Lower leg skin (tissue), 4 donors: ENCODE results near the gene KRTAP19-6. TPM values are rescaled to one million over a fixed set of nuclear protein-coding genes. Genes with fewer than 3 reads are reported as not detected.
"Not testable (repeated sequence)": the region's sequence is repeated elsewhere in the genome, so short reads cannot be mapped to it uniquely, and the experiment has no call there.

Experiments used
- DNase-seq, 2 donors: peaks; one replicate each; pipeline ENCODE4 v3.0.0-alpha.2; 2019; ENCODE audit warnings: low spot score in 2 of 2
- H3K4me3 ChIP-seq: fragments of 200-600 bp; sonication (generic); 2 replicates; pipeline ENCODE4 v1.5.1; 2017; ENCODE audit warnings: mild to moderate bottlenecking, low read depth; ENCODE audit not compliant: poor library complexity, severe bottlenecking
- POLR2A ChIP-seq, 2 donors: fragments of 450-650 bp; IDR thresholded peaks; one replicate each; pipeline ENCODE4 v1.6.1; 2016 to 2017; ENCODE audit warnings: antibody characterized with exemption in 2 of 2, mild to moderate bottlenecking in 1 of 2, moderate library complexity in 1 of 2
- WGBS, 2 donors: methylation state at CpG; one replicate each; pipeline ENCODE4 v1.1.5; 2018; 5-methylcytosine and 5-hydroxymethylcytosine counted together
- intact Hi-C: fragments of 100-400 bp; cut with DNase I; formaldehyde crosslinking; loops from one replicate; pipeline ENCODE4 v1.15.0; 2023; ENCODE audit warnings: low total_unique reads
- total RNA-seq, 4 donors: library from RNA; depleted of rRNA; stranded (reverse); fragments of >200 nt; gene quantifications; one replicate each; pipeline ENCODE4 v1.1.0, GENCODE V29; 2016
- TF ChIP-seq, protein P1 (sequence below), 3 donors: fragments of 450-650 bp; IDR thresholded peaks; one replicate each; pipeline ENCODE4 v1.5.1; 2016; ENCODE audit warnings: antibody characterized with exemption in 3 of 3, mild to moderate bottlenecking in 3 of 3, moderate library complexity in 2 of 3

Gene KRTAP19-6
- total RNA-seq, 4 donors from 2014 or later, result not detected

DNA sequence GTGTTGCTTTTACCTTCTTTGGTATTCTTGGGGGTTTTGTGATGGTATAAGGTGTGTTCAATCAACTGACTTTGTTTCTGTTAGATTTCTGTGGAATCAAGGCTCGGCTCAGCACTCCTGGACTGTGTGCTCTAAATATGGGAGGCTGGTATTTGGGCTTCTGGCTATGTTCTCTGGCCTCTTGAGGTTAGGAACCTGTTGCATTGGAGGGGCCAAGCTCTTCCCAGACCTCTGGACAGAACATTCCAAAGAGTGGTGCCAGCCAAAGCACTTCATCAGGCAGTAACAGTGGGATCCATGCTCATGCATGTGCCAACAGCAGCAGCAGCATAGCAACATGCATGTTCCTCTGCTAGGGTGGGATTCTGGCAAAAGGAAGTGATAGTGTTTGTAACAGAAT, 11.1 kb upstream of the KRTAP19-6 start:
- WGBS, 2 donors, result 75 to 92% methylated on average over 1 of the region's 1 CpG
- TF ChIP-seq POLR2A (IDR thresholded peaks at IDR 0.05), result no peak
- intact Hi-C loops, result no loop called here
- DNase-seq, result no peak
- no peak overlapping the region for H3K4me3 ChIP-seq

DNA sequence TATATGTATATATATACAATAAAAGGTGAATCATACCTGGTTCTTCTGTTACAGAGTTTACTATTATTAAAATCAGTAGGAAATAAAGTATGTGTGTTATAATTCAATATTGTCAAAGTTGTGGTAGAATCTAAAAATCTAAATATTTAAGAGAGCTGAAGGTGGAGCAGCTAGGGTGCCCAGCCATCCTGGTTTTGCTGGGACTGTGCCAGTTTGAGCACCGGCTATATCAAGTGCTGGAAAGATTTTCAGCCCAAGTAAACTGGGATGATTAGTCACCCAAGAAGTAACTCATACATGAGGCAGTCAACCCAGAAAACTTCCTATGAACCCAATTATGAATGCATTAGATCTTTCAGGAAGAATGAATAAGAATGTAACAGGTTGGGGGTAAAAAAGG, 22.8 kb downstream of the KRTAP19-6 start:
- H3K4me3 ChIP-seq, result no peak overlapping the region
- WGBS, 2 donors, result 59 to 67% methylated on average over 1 of the region's 1 CpG
- TF ChIP-seq, protein P1, sequence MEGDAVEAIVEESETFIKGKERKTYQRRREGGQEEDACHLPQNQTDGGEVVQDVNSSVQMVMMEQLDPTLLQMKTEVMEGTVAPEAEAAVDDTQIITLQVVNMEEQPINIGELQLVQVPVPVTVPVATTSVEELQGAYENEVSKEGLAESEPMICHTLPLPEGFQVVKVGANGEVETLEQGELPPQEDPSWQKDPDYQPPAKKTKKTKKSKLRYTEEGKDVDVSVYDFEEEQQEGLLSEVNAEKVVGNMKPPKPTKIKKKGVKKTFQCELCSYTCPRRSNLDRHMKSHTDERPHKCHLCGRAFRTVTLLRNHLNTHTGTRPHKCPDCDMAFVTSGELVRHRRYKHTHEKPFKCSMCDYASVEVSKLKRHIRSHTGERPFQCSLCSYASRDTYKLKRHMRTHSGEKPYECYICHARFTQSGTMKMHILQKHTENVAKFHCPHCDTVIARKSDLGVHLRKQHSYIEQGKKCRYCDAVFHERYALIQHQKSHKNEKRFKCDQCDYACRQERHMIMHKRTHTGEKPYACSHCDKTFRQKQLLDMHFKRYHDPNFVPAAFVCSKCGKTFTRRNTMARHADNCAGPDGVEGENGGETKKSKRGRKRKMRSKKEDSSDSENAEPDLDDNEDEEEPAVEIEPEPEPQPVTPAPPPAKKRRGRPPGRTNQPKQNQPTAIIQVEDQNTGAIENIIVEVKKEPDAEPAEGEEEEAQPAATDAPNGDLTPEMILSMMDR (IDR thresholded peaks at IDR 0.05), result no peak
- no peak for TF ChIP-seq POLR2A (IDR thresholded peaks at IDR 0.05)
- intact Hi-C loops, result no loop called here
- DNase-seq, result no peak

DNA sequence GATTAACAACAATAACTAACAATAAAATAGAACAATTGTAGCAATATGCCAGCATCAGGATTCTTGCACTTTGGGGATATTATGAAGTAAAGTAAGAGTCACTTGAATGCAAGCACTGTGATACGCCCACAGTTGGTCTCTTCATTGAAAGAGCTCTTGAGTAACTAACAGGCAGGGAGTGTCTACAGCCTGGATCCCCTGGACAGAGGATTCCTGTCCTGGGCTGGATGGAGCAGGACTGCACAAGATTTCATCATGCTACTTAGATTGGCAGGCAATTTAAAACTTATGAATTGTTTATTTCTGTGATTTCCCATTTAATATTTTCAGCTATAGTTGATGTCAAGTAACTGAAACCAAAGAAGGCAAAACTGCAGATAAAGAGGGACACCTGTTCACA, 26.0 kb downstream of the KRTAP19-6 start:
- WGBS, 2 donors, result 79 to 86% methylated on average over 1 of the region's 1 CpG
- intact Hi-C loops, result no loop called here
- no peak overlapping the region for H3K4me3 ChIP-seq
- no peak for DNase-seq
- TF ChIP-seq POLR2A (IDR thresholded peaks at IDR 0.05), result no peak
- TF ChIP-seq, protein P1 (IDR thresholded peaks at IDR 0.05), result no peak

DNA sequence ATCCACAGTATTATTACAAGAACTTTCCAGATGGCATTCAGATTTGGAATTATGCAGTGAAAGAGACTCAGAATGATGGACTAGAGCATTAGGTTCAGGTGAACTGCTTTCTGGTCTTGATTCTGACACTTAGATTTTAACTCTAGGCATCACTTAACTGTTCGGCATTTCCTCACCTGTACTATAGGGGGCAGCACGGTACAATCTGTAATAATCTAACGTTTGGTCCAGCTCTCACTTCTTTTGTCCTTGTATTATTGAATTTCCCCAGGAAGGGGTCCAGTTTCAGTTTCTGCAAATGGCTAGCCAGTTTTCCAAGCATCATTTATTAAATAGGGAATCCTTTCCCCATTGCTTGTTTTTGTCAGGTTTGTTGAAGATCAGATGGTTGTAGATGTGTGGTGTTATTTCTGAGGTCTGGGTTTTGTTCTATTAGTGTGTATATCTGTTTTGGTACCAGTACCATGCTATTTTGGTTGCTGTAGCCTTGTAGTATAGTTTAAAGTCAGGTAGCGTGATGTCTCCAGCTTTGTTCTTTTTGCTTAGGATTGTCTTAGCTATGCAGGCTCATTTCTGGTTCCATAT, 36.0 kb downstream of the KRTAP19-6 start:
- 31 to 34% methylated on average over 4 of the region's 4 CpGs for WGBS, 2 donors
- DNase-seq, intact Hi-C loops, H3K4me3 ChIP-seq: not testable (repeated sequence)

DNA sequence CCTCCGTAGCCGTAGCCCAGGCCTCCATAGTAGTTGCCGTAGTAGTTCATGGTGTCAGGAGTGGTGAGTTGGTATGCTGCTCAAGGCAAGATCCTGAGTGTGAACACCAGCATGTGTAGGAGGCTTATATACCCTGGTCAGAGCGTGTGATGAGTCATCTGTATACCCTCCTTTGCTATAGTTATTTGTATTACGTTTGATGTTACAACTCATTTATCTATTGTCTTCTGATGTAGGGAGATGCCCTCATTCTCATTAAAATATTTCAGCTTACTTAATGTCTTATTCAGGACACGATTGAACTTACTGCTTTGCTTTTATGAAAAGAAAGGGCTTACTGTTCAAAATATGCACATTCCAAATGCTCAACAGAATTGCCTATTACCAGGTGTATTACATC, 39.6 kb downstream of the KRTAP19-6 start, which contains the start of gene KRTAP19-5:
TSS of gene KRTAP19-5 (minus strand) at position 101 of the 400 bp plus-strand sequence. CDS start at position 50, 51 bp downstream.
- intact Hi-C loops, result no loop called here
- no peak within 1 kb of the TSS for H3K4me3 ChIP-seq
- no peak for DNase-seq
- WGBS, 2 donors, result 74 to 78% methylated on average over 6 of the region's 6 CpGs
- TF ChIP-seq, protein P1 (IDR thresholded peaks at IDR 0.05), result no peak
- TF ChIP-seq POLR2A (IDR thresholded peaks at IDR 0.05), result no peak

DNA sequence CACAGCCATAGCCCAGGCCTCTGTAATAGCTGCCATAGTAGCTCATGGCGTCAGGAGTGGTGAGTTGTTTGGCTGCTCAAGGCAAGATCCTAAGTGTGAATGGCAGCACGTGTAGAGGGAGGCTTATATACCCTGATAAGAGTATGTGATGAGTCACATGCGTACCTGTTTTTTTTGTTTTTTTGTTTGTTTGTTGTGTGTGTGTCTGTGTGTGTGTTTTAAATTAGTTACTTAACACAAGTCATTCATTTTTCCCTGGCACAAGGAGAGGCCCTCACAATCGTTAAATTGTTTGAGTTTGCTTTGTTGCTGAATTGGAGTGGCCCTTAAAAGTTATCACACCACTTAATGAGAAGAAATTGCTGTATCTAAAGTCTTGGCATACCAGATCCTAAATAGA, 44.6 kb downstream of the KRTAP19-6 start, which contains the start of gene KRTAP19-4:
TSS of gene KRTAP19-4 (minus strand) at position 101 of the 400 bp plus-strand sequence. CDS start at position 46, 55 bp downstream.
- H3K4me3 ChIP-seq, result no peak within 1 kb of the TSS
- TF ChIP-seq, protein P1 (IDR thresholded peaks at IDR 0.05), result no peak
- TF ChIP-seq POLR2A (IDR thresholded peaks at IDR 0.05), result no peak
- 62 to 82% methylated on average over 4 of the region's 4 CpGs for WGBS, 2 donors
- DNase-seq, result no peak
- intact Hi-C loops, result no loop called here

DNA sequence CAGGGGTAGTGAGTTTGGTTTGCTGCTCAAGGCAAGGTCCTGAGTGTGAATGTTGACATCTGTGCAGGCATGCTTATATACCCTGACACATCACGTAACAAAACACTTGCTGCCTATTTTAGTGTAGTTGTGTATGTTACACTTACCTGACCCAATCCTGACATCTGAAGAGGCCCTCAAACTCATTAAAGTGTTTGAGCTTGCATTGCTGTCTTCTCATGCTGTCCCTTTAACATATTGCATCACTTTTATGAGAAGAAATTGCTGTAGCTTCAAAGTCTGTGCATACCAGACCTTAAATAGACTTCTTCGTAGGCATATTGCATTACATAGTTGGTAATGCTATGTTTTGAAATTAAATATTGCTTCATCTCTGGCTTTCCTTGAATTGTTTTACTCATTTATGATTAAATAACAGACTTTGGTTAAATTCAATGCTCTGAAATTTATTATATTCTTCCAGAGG, 49.7 kb downstream of the KRTAP19-6 start, which contains the start of gene KRTAP19-3:
TSS of gene KRTAP19-3 (minus strand) at position 51 of the 466 bp plus-strand sequence. CDS start 56 bp downstream, outside the sequence.
- intact Hi-C loops, result no loop called here
- TF ChIP-seq POLR2A (IDR thresholded peaks at IDR 0.05), result no peak
- TF ChIP-seq, protein P1 (IDR thresholded peaks at IDR 0.05), result no peak
- H3K4me3 ChIP-seq, result no peak within 1 kb of the TSS
- WGBS, 2 donors, result 67 to 80% methylated on average over 2 of the region's 2 CpGs
- DNase-seq, result no peak
